Endometrial microvascular endothelial cells (primary cell): ENCODE data around the gene KLF6. TPM values are rescaled to one million over a fixed set of nuclear protein-coding genes. Genes with fewer than 3 reads are reported as not detected.

Source experiments
- in situ Hi-C: cut with HindIII; loops from 2 replicates; pipeline ENCODE4 v1.10.0; 2017; ENCODE audit warnings: low sequenced_read_pairs, low pct_unique_long_range_greater_than_20kb; ENCODE audit errors: inconsistent ontology term
- total RNA-seq: library from RNA; depleted of rRNA; stranded (reverse); fragments of >200 nt; gene quantifications from one replicate; pipeline ENCODE4 v1.2.3, GENCODE V29; 2015; ENCODE audit errors: inconsistent ontology term

KLF6 gene
- total RNA-seq, 1 donor from 2014 or later = 56.8 TPM

DNA sequence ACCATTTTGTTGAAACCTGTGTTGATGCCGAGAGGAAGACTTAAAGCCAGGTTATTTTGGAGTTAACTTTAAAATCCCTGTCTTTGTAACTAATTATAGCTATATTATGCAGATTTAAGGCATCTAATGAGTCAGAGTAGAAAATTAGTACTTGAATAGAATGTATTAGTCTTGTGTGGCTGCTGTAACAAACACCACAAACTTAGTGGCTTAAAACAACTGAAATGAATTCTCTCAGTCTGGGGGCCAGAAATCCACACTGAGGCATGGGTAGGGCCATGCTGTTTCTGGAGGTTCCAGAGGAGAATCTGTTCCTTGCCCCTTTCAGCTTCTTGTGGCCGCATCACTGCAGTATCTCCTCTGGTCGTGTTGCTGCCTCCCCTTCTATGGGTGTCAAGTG, 8.5 kb upstream of the KLF6 start:
- in situ Hi-C loops = no loop called here

- in situ Hi-C loops = no loop called here
Measured at GRCh38 chr10:3792710-3793219, 7.8 kb upstream of the KLF6 start.

- in situ Hi-C loops = no loop called here
Measured at GRCh38 chr10:3791974-3792633, 7.1 kb upstream of the KLF6 start.

GRCh38 chr10:3790858-3791257, 5.8 kb upstream of the KLF6 start:
- in situ Hi-C loops = no loop called here

DNA sequence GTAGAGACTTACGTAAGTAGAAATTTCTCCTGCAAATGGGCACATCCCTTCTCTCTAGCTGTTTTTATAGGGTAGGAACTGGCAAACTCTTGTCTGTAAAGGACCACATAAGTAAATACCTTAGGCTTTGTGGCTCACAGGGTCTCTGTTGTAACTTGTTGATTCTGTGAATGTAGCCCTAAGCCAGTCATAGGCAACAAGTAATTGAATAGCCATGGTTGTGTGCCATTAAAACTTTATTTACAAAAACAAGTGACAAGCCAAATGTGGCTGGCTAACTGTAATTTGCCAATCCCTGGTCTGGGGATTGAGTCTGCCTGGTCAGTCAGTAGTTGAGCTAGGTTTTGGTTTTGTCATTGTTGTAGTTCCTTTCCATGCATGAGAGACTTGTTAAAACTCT, 5.3 kb upstream of the KLF6 start:
- in situ Hi-C loops = no loop called here

- in situ Hi-C loops = no loop called here
Measured at GRCh38 chr10:3789621-3790020, 4.6 kb upstream of the KLF6 start.

- in situ Hi-C loops = no loop called here
Measured at GRCh38 chr10:3787816-3788215, 2.8 kb upstream of the KLF6 start.

DNA sequence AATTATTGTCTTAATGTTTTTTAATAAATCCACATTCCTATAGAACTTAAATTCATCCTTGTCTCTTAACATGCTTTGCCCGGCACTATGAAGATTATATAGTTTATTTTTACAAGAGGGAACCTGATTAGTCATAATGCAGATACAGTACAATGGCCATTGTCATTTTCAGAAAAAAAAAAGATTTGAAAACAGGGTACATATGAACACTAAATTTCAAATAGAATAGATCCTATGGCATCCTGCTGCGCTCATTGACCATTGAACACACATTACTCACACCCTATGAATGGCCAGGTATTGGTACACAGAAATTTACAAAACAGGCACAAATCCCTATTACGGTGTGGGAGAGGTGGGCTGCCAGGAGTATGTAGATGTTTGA, 2.0 kb upstream of the KLF6 start:
- in situ Hi-C loops = no loop called here

- in situ Hi-C loops = no loop called here
Measured at GRCh38 chr10:3786295-3787015, 1.4 kb upstream of the KLF6 start.

- in situ Hi-C loops = no loop called here
Measured at GRCh38 chr10:3785851-3786271, 852 bp upstream of the KLF6 start.

- in situ Hi-C loops = no loop called here
Measured at GRCh38 chr10:3785251-3785850, 342 bp upstream of the KLF6 start.

DNA sequence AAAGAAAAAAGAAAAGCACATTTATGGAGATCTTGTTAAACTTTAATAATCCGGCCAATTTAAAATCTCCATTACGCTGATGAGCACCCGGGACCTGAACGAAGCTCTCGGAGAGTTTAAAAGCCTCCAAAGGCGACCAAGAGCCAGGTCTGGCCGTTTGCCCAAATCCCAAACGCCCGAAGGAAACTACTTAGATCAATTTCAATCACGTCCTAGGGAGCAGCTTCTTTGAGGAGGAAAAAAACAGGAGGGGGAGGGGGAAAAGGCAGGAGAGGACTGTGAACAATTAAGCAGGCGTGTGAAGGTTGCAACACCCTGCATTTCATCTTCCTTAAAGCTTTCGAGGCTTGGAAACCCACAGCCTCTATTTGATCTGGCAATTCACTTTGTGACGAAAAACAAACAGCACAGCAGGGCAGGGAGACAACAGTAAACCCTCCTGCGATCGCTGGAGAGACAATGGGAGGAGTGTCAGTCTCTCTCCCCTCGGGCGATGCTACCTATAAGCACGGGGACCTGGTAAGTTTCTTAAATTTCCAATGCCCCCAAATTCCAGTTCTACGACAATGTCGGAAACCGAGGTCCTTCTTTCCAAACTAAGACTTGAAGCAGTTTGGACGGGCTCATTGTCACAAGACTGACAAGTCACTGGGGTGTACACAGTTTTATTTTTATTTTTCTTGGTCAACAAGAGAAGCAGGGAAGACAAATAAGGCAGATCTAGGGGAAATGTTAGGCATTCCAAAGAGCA, 1.2 kb downstream of the KLF6 start:
- in situ Hi-C loops = no loop called here

DNA sequence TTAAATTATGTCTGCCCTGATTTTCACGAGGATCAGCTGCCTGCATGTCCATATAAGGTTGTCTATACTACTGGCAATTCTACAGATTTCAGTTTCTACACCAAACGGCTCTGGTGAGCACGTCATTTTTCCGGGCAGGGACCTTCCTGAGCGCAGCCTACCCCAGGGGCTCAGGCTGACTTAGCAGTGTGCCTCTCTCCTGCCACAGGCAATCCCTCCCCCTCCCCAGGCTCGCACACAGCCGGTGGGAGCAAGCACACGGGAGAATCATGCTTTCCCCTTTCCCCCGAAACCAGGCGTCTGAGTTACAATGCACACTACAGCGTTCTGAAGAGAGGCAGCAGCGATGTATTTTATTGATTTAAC, 1.7 kb downstream of the KLF6 start:
- in situ Hi-C loops = no loop called here

DNA sequence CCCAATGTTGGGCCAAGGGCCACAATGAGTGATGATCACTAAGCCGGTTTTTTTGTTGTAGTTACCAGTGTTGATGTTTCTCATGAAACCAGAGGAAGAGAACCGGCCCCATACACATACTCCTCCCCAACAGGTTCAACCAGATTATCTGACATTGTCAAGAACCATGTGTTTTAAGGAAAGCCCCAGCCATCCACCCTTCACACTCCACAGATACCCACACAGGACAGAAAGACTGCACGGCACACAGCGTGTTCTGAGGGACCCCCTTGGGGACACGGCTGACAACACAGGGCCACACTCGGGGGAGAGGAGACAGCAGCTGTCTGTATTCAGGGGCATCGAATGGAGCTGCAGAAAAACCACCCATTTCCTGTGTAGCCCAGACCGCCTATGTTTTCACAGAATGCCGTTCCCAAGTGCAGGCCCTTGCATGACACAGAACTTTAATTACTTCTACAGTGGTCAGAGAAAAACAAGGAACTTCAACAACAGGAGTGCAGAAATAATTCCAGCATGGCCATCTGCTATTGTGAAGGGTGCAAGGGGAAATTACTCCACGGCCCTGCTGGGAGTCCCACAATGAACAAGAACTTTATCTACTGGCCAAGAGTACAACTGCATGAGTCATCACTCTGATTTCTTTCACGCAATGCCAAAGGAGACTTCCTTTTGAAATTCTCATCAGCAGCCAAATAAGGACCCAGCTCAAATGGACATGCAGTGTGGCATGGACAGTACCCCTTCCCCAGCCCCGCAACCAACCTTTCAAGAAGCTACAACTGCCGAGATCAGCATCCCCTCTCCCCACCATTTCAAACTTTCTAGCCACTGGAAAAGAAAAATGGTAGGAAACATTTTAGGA, 2.3 kb downstream of the KLF6 start:
- in situ Hi-C loops = no loop called here

GRCh38 chr10:3782146-3782450, 2.9 kb downstream of the KLF6 start:
- in situ Hi-C loops = no loop called here

DNA sequence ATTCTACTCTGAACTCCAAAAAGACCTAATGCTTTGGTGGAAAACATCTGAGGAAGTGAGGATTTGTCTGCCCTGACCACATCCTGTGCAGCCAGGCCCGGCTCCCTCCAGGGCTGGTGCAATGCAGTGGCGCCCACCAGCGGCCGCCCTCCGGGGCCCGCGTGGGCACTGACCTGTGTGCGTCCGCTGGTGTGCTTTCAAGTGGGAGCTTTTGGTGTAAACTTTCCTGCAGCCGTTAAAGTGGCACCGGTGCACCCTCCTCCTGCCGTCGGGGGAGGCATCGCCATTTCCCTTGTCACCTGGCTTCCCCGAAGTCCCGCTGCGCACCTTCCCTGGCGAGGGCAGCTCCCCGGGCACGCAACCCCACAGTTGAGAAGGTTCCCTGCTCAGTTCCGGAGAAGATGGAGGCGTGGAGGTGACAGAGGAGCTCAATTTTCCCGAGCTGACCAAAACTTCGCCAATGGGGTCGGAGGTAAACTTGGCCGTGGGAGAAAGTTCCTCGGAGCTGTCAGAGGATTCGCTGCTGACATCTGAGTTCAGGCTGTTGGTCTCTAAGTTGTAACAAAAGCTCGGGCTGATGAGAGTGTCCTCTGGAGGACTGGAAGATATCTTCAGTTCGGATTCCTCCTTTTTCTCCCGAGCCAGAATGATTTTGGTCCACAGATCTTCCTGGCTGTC, 3.4 kb downstream of the KLF6 start:
- in situ Hi-C loops = no loop called here

DNA sequence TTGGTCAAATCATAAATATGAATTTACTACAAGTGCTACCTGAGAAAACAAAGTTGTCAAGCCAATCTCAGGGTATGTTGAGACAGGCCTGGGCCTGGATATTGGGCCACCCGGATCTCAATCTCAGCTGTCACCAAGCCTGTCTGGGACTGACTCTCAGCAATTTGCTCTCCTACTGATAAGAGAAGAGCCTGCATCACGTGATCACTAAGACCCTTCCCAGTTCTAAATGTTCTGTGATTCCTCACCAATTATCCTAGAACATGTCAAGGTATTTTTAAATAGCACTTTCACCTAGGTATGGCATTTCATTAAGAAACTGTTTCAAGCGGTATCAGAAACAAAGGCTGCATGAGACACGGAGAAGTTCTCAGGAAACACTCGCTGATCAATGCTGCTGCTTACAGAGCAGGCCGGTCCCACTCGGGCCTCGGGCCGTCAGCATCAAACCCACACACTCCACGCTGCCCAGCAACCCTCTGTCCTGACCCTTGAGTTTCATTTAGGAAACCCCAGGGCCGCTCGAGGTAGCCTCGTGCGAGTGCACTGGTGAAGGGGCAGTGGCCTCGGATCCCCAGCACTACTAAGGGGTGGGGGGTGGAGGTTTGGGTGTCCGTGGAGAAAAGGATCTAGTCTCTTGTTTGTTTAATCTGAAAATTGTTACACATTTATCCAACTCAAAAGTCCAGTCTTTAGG, 4.1 kb downstream of the KLF6 start:
- in situ Hi-C loops = no loop called here
